Measurements from ENCODE around the gene TTC9B. TPM values are rescaled to one million over a fixed set of nuclear protein-coding genes. Genes with fewer than 3 reads are reported as not detected.

The TTC9B gene
- total and polyA plus RNA-seq, 2 of the 8 experiments (the other 6 are each of a cell fraction or from before 2014, with no cell fraction given) = 0.26 TPM; not detected in 1

GRCh38 chr19:40210889-40211288 is 7.3 kb downstream of the TTC9B start:
- H2BK5ac ChIP-seq (ENCODE audit: low read depth, low read length) = no peak overlapping the region
- H2BK15ac ChIP-seq (ENCODE audit: low read length) = no peak overlapping the region
- no peak overlapping the region for H4K5ac ChIP-seq (ENCODE audit: insufficient read length, low read depth, low read length)
- H2AFZ ChIP-seq (ENCODE audit: low read length) = no peak overlapping the region
- no peak overlapping the region for H2AK5ac ChIP-seq (ENCODE audit: low read depth, low read length)
- no peak overlapping the region for H3K18ac ChIP-seq (ENCODE audit: extremely low read depth, low read length)
- no peaks in the 10 kb centered on the region for H3K79me1 ChIP-seq (ENCODE audit: low read depth, low read length)
- H2BK20ac ChIP-seq (ENCODE audit: low read length) = no peak overlapping the region
- no peaks in the 10 kb centered on the region for H3K23me2 ChIP-seq (ENCODE audit: low read depth, low read length)
- no peak overlapping the region for H4K91ac ChIP-seq (replicated peaks; ENCODE audit: insufficient read length, low read length)
- no peak overlapping the region for H3K4me2 ChIP-seq (ENCODE audit: insufficient read depth in 1 of 2, low read depth in 2 of 2, low read length in 2 of 2)
- H3K4me3 ChIP-seq (ENCODE audit: extremely low read depth in 1 of 4, insufficient read depth in 2 of 4, low read depth in 3 of 4, low read length in 4 of 4) = no peak overlapping the region
- H4K20me1 ChIP-seq (replicated peaks in 1 of 2; ENCODE audit: control insufficient read depth in 1 of 2, insufficient read depth in 2 of 2, low read length in 2 of 2) = no peaks in the 10 kb centered on the region
- CTCF ChIA-PET (ENCODE audit: partially characterized antibody) = interaction anchor here (0.6 to 1.2 kb wide), 7 partner anchors 14 to 75 kb away, joined by 3 to 6 read pairs (median 3); partner anchors contain the start of genes AKT2 and MAP3K10
- no peaks in the 10 kb centered on the region for H3K27me3 ChIP-seq (replicated peaks in 1 of 4; ENCODE audit: control insufficient read depth in 3 of 4, extremely low read depth in 1 of 4, insufficient read depth in 3 of 4, low read length in 3 of 4)
- no peak overlapping the region for H3K4ac ChIP-seq (replicated peaks; ENCODE audit: insufficient read length, low read depth, low read length)
- peak; percentile 28 for FAIRE-seq
- H2BK12ac ChIP-seq (ENCODE audit: low read depth, low read length) = no peak overlapping the region
- H3K4me1 ChIP-seq (replicated peaks in 1 of 4; ENCODE audit: control insufficient read depth in 3 of 4, insufficient read depth in 4 of 4, low read length in 3 of 4) = peaks cover 0 to 2% (median 0%) of the 10 kb centered on the region in 4 experiments; a peak in 1 of 7 replicates
- POLR2A ChIA-PET (ENCODE audit: partially characterized antibody) = interaction anchor here (0.6 to 0.9 kb wide), 2 partner anchors 45 to 767 kb away, joined by 3 to 5 read pairs; no protein-coding TSS in a partner anchor
- no peak for DNase-seq (ENCODE audit: low read depth in 1 of 2, low spot score in 2 of 2)
- H4K8ac ChIP-seq (ENCODE audit: extremely low read depth, insufficient read depth, low read length) = no peak overlapping the region
- no peak overlapping the region for H3K23ac ChIP-seq (ENCODE audit: insufficient read length)
- H3K9me3 ChIP-seq (ENCODE audit: insufficient read depth in 2 of 2, low read depth in 1 of 2, low read length in 1 of 2) = no peaks in the 10 kb centered on the region
- no peak overlapping the region for H3K56ac ChIP-seq (replicated peaks; ENCODE audit: insufficient read length, low read depth, low read length)
- TF ChIP-seq CTCF (IDR thresholded peaks at IDR 0.05; ENCODE audit: control extremely low read depth in 1 of 3, insufficient read depth in 1 of 3, low read depth in 1 of 3, low read length in 3 of 3) = peak in 2 of 3 experiments; percentile 44 to 54; a peak in 2 of 4 replicates
- TF ChIP-seq POU5F1 (IDR thresholded peaks at IDR 0.05; ENCODE audit: low read depth, low read length) = no peak
- peak in 1 of 2 experiments; percentile 17; a peak in 1 of 4 replicates for TF ChIP-seq RAD21 (IDR thresholded peaks at IDR 0.05 in 1 of 2, conservative IDR thresholded peaks at IDR 0.05 in 1 of 2; ENCODE audit: low read depth in 2 of 2, low read length in 2 of 2)
- TF ChIP-seq PHF8 (conservative IDR thresholded peaks at IDR 0.05; ENCODE audit: low read depth, low read length) = no peak
- TF ChIP-seq CTBP2 (IDR thresholded peaks at IDR 0.05; ENCODE audit: borderline replicate concordance, insufficient read depth, insufficient read length, low read length) = no peak
- TF ChIP-seq TBP (IDR thresholded peaks at IDR 0.05; ENCODE audit: low read depth, low read length) = peak; percentile 25; the same call in 1 of the 2 replicates
- no peak overlapping the region for H3K9ac ChIP-seq (replicated peaks in 1 of 4; ENCODE audit: extremely low read depth in 1 of 4, low read depth in 3 of 4, low read length in 3 of 4)
- H3K27ac ChIP-seq (ENCODE audit: low read depth, low read length) = no peak overlapping the region
- 62% methylated on average over 5 of the region's 5 CpGs; no CpG with 5 or more reads in 1 of the 2 experiments for WGBS, 2 experiments (ENCODE audit: extremely low coverage in 1 of 2, insufficient coverage in 1 of 2, insufficient read length in 1 of 2, insufficient replicate concordance in 2 of 2, low coverage in 1 of 2, low lambda C conversion rate in 2 of 2, missing lambda C conversion rate in 1 of 2)
- H3K14ac ChIP-seq (ENCODE audit: insufficient read length) = no peak overlapping the region
- H3K36me3 ChIP-seq (ENCODE audit: control insufficient read depth in 2 of 4, insufficient read depth in 4 of 4, low read length in 3 of 4) = peaks cover 0 to 2% (median 0%) of the 10 kb centered on the region in 4 experiments; a peak in 1 of 8 replicates
- H3K79me2 ChIP-seq (ENCODE audit: control insufficient read depth in 1 of 2, insufficient read depth in 2 of 2, low read length in 2 of 2) = no peaks in the 10 kb centered on the region
- H2BK120ac ChIP-seq (replicated peaks; ENCODE audit: low read depth, low read length) = no peak overlapping the region

Measured in H1 (cell line).